Measurements from ENCODE around the gene BDH2.

The BDH2 gene

DNA sequence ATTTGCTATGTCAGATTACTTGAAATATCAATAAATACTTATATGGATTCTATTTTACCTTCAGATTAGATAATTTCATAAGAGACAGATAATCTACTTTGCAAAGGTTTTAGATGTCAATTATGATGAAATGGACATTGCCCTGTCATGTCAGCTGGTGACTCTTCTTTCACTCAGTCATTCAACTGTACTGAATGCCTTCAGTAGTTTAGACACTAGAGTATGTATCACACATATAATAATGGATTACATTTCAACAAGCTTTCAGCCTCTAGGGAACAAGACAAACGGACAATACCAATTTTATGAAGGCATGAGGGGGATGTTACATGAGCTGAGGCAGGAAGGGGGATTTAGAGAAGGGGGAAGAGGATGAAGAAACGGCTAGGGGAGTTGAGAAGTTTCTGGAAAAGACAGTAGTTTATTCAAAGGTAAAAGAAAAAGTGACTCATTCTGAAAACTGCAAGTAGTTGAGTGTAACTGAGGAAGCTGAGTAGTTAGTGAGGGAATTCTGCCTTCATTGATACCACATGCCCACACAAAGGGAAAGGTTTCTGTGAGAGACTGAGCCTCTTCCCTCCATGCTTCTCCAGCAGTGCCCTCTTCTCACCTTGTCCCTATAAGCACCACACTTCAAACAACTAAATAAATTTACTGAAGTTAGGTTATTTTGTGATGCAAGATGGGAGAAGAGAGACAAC lies 48.7 kb downstream of the BDH2 start:
- TF ChIP-seq, protein P1, sequence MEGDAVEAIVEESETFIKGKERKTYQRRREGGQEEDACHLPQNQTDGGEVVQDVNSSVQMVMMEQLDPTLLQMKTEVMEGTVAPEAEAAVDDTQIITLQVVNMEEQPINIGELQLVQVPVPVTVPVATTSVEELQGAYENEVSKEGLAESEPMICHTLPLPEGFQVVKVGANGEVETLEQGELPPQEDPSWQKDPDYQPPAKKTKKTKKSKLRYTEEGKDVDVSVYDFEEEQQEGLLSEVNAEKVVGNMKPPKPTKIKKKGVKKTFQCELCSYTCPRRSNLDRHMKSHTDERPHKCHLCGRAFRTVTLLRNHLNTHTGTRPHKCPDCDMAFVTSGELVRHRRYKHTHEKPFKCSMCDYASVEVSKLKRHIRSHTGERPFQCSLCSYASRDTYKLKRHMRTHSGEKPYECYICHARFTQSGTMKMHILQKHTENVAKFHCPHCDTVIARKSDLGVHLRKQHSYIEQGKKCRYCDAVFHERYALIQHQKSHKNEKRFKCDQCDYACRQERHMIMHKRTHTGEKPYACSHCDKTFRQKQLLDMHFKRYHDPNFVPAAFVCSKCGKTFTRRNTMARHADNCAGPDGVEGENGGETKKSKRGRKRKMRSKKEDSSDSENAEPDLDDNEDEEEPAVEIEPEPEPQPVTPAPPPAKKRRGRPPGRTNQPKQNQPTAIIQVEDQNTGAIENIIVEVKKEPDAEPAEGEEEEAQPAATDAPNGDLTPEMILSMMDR (IDR thresholded peaks at IDR 0.05; ENCODE audit: borderline replicate concordance, insufficient read depth, low read depth, low read length), result no peak

DNA sequence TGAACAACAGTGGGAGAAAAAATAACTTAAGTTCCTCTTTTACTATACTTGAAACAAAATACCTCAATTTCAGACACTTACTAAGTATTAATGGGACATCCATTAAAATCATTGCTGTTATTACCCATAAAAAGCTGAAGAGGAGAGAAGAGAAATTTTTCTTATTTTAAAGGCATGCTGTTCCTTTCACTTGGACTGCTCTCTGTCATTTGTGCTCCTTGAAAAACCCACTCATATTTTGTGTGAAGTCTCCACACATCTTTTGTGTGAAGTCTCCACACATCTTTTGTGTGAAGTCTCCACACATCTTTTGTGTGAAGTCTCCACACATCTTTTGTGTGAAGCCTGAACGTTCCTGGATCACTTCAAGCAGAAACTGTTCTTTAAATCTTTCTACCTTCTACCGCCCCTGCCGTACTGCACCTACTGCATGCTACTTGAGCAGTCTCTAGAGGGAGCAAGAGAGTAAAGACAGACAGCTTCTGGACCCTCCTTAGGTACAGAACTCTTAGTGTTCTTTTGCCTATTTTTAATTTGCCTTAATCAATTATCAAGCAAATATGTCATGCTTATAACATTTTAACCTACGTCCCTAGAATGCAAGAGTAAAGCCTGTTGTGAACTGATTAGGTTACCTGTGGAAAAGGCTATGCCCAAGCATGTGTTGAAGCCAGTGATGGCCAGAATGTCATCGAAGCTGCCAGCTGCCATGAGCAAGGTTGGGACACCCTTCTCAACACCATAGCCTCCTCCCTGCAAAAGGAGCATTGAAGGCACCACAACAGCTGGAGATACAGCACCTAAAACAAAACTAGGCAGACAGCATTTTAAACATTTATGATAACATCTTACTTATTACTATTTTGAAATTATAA lies 53.0 kb downstream of the BDH2 start:
- H3K4me3 ChIP-seq (ENCODE audit: low read depth, low read length), result no peak overlapping the region
- TF ChIP-seq, protein P1 (IDR thresholded peaks at IDR 0.05; ENCODE audit: borderline replicate concordance, insufficient read depth, low read depth, low read length), result peak; percentile 70

More for the DNA sequence above, 48.7 kb downstream of the BDH2 start:
- H3K4me3 ChIP-seq (ENCODE audit: low read depth, low read length), result no peak overlapping the region

DNA sequence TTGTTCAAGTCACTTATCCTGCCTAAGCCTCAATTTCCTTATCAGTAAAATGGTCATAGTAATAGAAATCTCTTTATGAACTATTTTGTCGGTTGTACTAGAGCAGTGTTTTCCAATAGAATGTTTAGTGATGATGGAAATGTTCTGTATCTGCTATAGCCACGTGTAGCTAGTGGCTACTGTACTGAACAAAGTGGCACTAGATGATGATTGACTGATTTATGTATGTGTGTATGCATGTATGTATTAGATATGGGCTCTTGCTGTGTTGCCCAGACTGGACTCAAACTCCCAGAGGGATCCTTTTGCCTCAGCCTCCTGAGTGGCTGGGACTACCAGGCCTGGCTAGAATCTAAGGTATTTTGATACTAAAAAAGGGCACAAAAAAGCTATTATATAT lies 55.5 kb downstream of the BDH2 start:
- TF ChIP-seq, protein P1 (IDR thresholded peaks at IDR 0.05; ENCODE audit: borderline replicate concordance, insufficient read depth, low read depth, low read length), result no peak
- no peak overlapping the region for H3K4me3 ChIP-seq (ENCODE audit: low read depth, low read length)

DNA sequence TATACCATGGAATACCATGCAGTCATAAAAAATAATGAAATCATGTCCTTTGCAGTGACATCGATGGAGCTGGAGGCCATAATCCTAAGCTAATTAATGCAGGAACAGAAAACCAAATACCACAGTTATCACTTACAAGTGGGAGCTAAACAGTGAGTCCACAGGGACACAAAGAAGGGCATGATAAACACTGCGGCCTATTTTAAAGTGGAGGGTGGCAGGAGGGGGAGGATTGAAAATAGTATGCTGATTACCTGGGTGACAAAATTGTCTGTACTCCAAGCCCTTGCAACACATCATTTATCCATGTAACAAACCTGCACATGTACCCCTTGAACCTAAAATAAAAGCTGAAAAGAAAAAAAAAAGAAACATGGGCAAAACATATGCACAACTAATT lies 63.5 kb downstream of the BDH2 start:
- TF ChIP-seq, protein P1 (IDR thresholded peaks at IDR 0.05; ENCODE audit: borderline replicate concordance, insufficient read depth, low read depth, low read length), result no peak
- no peak overlapping the region for H3K4me3 ChIP-seq (ENCODE audit: low read depth, low read length)

DNA sequence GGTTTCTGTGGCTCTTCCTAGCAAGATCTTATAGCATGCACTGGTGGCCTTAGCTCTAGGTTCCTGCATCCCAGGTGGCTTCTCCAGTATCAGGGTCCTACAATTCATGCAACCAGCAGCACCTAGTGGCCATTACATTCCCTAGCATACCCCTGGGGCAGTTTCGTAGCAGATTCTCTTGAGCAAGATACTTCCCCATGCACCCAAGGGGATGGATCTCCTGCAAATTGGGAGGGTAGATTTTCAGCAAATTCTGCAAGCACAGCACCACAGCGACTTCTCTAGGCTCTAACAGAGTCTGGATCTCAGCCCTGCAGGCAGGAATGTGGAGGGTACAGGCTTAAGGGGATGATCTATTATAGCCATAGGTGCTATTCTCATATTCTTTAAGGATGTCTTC lies 67.1 kb downstream of the BDH2 start:
- no peak overlapping the region for H3K4me3 ChIP-seq (ENCODE audit: low read depth, low read length)
- TF ChIP-seq, protein P1 (IDR thresholded peaks at IDR 0.05; ENCODE audit: borderline replicate concordance, insufficient read depth, low read depth, low read length), result peak; percentile 65

DNA sequence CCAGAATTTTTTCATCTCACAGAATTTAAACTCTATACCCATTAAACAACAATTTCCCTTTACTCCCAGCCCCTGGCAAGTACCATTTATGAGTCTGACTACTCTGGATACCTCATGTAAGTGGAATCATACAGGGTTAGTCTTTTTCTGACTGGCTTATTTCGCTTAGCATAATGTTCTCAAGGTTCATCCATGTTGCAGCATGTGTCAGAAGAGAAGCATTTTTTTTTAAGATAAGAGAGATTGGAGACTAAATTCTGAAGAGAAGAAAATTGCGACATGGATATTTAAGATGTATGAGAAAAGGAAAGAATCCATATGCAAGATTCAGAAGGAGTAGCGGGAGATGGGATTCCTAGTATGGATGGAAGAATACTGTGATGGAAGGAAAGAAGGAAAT lies 68.8 kb downstream of the BDH2 start:
- TF ChIP-seq, protein P1 (IDR thresholded peaks at IDR 0.05; ENCODE audit: borderline replicate concordance, insufficient read depth, low read depth, low read length), result no peak
- H3K4me3 ChIP-seq (ENCODE audit: low read depth, low read length), result no peak overlapping the region

Measured in GM12875 (cell line).